ENCODE data around the gene GBP6. TPM values are rescaled to one million over a fixed set of nuclear protein-coding genes. Genes with fewer than 3 reads are reported as not detected.

GBP6 gene
- total and polyA plus RNA-seq, 2 experiments from 2014 or later, result 0.03 TPM; not detected in 1

- Histone ChIP-seq H3K27ac (no peak overlapping the region), H3K36me3 (replicated peaks; ENCODE audit: insufficient read depth, low read depth) (no peaks in the 10 kb centered on the region), H3K4me3 (no peak overlapping the region), H3K4me2 (no peak overlapping the region), H3K27me3 (peaks cover 6% of the 10 kb centered on the region), H2AFZ (no peak overlapping the region), H3K4me1 (ENCODE audit: insufficient read depth) (no peaks in the 10 kb centered on the region), H3K9me2 (replicated peaks; ENCODE audit: insufficient read depth) (no peaks in the 10 kb centered on the region), H3K79me2 (no peaks in the 10 kb centered on the region), H4K20me1 (ENCODE audit: insufficient read depth, poor library complexity, severe bottlenecking) (no peaks in the 10 kb centered on the region), H3K9me3 (ENCODE audit: low read depth) (no peaks in the 10 kb centered on the region)
- TF ChIP-seq CTCF (IDR thresholded peaks at IDR 0.05; ENCODE audit: poor library complexity), result no peak
- TF ChIP-seq EZH2 (IDR thresholded peaks at IDR 0.05; ENCODE audit: borderline replicate concordance), result no peak
- TF ChIP-seq EZH2phosphoT487 (IDR thresholded peaks at IDR 0.05; ENCODE audit: low read depth, severe bottlenecking, unreplicated experiment), result no peak
- no peak for DNase-seq (ENCODE audit: low spot score)
- WGBS (ENCODE audit: low lambda C conversion rate, missing lambda C conversion rate), result 52% methylated on average over 2 of the region's 2 CpGs
These were observed 16.6 kb upstream of the GBP6 start for GRCh38 chr1:89347296-89347695.

- Histone ChIP-seq H3K27ac (no peak overlapping the region), H3K4me3 (no peak overlapping the region), H2AFZ (no peak overlapping the region), H3K36me3 (replicated peaks; ENCODE audit: insufficient read depth, low read depth) (no peaks in the 10 kb centered on the region), H4K20me1 (ENCODE audit: insufficient read depth, poor library complexity, severe bottlenecking) (no peaks in the 10 kb centered on the region), H3K4me1 (ENCODE audit: insufficient read depth) (no peaks in the 10 kb centered on the region), H3K9me2 (replicated peaks; ENCODE audit: insufficient read depth) (no peaks in the 10 kb centered on the region), H3K4me2 (no peak overlapping the region), H3K27me3 (peaks cover 11% of the 10 kb centered on the region), H3K9me3 (ENCODE audit: low read depth) (no peaks in the 10 kb centered on the region), H3K79me2 (no peaks in the 10 kb centered on the region)
- TF ChIP-seq EZH2phosphoT487 (IDR thresholded peaks at IDR 0.05; ENCODE audit: low read depth, severe bottlenecking, unreplicated experiment) (no peak), CTCF (IDR thresholded peaks at IDR 0.05; ENCODE audit: poor library complexity) (no peak), EZH2 (IDR thresholded peaks at IDR 0.05; ENCODE audit: borderline replicate concordance) (no peak)
- WGBS (ENCODE audit: low lambda C conversion rate, missing lambda C conversion rate), result 73% methylated on average over 2 of the region's 2 CpGs
- no peak for DNase-seq (ENCODE audit: low spot score)
These were observed 13.6 kb upstream of the GBP6 start for GRCh38 chr1:89350298-89350697.

- Histone ChIP-seq H3K9me3 (ENCODE audit: low read depth) (no peaks in the 10 kb centered on the region), H3K9me2 (replicated peaks; ENCODE audit: insufficient read depth) (no peaks in the 10 kb centered on the region), H3K4me1 (ENCODE audit: insufficient read depth) (peaks cover 5% of the 10 kb centered on the region), H3K79me2 (no peaks in the 10 kb centered on the region), H3K36me3 (replicated peaks; ENCODE audit: insufficient read depth, low read depth) (no peaks in the 10 kb centered on the region), H3K27me3 (peaks cover 11% of the 10 kb centered on the region), H2AFZ (no peak overlapping the region), H3K4me3 (no peak overlapping the region), H3K4me2 (no peak overlapping the region), H3K27ac (no peak overlapping the region), H4K20me1 (ENCODE audit: insufficient read depth, poor library complexity, severe bottlenecking) (no peaks in the 10 kb centered on the region)
- 80% methylated on average over 1 of the region's 1 CpG for WGBS (ENCODE audit: low lambda C conversion rate, missing lambda C conversion rate)
- DNase-seq (ENCODE audit: low spot score), result no peak
- TF ChIP-seq CTCF (IDR thresholded peaks at IDR 0.05; ENCODE audit: poor library complexity) (no peak), EZH2 (IDR thresholded peaks at IDR 0.05; ENCODE audit: borderline replicate concordance) (no peak), EZH2phosphoT487 (IDR thresholded peaks at IDR 0.05; ENCODE audit: low read depth, severe bottlenecking, unreplicated experiment) (no peak)
These were observed 12.1 kb upstream of the GBP6 start for GRCh38 chr1:89351597-89352311.

Data from hepatocyte (in vitro differentiated cells).